OCI-M1 (cell line): ENCODE measurements around the gene RDH5.
"Not testable (repeated sequence)": the region's sequence is repeated elsewhere in the genome, so short reads cannot be mapped to it uniquely, and the experiment has no call there.

Experiments used
- DNase-seq: peaks from one replicate; lab custom pipeline; 2025; lab: John Stamatoyannopoulos, UW

Gene RDH5

DNA sequence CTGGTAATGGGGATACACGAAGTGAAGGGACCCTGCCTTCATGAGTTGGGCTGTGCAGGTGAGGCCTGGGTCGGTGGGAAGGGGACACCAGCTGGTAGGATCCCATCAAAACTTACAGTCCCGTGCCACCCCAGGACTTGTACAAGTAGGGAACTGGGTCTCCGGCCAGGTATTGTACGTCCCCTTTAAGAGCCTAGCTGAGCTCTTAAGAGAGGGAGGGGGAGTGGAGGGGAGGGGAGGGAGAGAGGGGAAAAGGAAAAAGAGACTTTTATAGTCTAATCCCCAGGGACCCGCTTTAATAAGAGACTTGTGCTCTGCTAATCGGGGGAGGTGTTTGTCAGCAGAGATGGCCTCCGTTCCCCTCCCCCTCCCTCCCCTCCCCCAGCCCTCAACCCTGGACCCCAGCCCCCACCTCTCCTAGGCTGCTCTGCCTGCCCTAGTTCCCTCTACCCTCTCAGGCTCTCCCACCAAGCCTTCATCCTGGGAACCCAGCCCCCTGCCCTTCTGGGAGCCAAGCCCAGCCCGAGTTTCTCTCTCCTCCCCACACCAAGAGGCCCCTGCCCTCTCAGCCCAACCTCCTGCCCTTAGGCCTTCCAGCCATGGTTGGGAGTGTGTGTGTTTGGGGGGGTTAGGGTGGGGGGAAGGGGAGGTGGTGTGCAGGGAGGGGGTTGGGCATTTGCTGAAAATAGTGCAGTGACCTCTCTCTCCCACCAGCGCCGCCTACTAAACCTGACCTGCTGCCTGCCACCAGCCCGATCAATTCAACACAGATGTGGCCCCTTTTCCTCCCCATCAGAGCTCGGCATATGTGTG, 25.4 kb downstream of the RDH5 start:
- peak; percentile 89 for DNase-seq

DNA sequence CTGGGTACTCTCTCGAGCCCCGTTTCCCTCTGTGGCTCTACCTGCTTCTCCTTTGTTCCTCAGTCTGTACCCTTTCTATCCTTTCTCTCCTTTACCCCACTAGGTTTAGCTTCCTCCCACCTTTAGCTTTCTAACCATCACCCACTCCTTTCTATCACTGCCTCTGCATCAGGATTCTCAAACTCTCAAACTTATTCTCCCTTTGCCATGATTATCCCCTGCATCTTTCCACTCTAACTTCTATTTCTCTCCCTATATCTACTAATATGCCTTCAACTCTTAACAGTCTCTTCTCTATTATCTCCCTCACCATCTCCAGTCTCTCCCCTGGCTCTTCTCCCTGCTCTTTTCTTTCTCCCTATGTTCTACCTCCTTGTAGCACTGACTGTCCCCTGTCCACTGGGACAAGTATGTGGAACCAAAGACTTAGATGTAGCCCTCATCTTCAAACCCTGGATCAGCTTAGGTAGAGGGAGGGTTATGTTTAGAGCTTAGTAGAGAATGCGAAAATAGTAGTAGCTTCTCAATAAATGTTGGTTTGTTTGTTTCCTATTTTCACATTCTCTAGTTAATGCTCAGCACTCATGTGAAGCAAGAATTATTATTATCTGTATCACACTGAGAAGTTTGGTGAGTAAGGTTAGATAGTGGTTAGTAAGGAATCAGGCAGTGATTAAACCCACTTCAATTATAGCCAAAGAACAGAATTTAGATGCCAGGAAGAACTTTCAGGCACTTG, 26.1 kb downstream of the RDH5 start:
- DNase-seq = no peak

DNA sequence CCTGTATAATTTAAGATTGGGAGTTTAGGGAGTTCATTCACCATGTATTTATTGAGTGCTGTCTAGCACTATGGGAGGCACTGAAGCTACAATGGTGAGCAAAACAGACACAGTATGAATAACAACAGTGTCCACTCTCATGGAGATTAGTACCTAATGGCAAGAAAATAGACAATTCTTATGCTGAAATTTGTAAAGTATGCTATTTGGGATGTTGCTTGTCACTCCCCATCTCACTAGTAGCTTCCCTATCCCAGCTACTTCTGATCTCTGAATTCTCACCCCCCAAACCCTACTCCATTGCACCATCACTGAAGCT, 26.7 kb downstream of the RDH5 start:
- DNase-seq = no peak

DNA sequence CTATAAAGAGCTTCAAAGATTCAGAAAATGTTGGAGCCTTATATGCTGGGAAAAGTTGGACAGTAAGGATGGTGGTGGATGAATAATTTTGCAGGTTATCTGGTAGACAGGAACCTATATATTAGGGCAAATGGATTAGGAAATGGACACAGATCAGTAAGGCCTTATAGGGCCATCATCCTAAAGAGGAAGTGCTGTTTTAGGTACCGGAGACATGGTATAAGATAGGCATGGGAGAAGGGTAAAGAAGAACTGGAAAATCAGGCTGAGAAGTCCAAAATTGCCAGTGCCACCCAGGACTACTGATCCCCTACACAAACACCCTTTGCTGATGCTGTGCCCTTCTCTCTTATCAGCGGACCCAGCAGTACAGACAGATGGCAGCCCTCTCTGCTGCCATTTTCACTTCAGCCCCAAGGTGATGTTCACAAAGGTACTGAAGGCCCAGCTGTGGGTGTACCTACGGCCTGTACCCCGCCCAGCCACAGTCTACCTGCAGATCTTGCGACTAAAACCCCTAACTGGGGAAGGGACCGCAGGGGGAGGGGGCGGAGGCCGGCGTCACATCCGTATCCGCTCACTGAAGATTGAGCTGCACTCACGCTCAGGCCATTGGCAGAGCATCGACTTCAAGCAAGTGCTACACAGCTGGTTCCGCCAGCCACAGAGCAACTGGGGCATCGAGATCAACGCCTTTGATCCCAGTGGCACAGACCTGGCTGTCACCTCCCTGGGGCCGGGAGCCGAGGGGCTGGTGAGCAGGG, 28.2 kb downstream of the RDH5 start:
- no peak for DNase-seq

DNA sequence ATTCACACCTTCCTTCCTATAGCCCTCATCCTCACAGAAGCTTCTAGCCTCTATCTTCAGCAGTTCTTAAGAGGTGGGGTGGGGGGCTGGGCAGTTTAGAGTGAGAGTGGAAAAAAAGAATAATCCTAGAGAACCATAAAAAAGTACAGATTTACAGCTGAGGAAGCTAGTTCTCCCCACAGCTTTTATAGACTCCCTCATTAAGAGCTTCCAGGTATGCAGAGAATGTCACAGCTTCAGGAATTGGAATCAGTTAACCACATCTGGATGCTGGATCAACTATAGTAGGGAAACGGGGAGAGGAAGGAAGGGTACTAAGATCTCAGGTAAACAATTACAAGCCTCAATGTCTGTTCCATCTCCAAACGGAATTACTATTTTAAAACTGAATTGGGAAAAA, 35.1 kb downstream of the RDH5 start:
- no peak for DNase-seq

DNA sequence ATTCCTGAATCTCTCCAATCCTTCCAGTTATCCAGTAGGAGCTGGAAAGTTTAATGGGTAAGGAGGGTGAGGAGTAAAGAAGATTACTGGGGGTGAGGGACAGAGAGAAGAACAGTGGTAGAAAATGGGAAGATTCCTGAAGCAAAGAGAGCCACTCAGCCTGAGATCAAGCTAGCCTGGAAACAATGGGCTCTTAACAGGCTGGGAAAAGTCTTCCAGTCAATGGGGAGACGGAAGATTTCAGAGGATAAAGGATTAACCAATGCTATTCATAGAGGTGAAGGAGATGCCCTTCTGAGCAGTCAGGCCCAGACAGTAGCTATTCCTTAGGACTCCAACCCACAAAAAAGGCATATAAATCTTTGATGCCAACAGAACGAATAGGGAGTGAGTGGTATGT, 37.5 kb downstream of the RDH5 start:
- no peak for DNase-seq

DNA sequence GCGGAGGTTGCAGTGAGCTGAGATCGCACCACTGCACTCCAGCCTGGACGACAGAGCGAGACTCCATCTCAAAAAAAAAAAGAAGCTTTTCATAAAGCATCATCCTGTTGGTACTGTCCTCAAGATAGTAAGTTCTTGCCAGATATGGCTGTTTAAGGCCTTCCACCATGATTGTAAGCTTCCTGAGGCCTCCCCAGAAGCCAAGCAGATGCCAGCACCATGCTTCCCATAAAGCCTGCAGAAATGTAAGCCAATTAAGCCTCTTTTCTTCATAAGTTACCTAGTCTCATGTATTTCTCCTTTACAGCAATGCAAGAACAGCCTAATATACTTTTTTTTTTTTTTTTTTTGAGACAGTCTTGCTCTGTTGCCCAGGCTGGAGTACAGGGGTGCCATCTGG, 38.4 kb downstream of the RDH5 start:
- DNase-seq = not testable (repeated sequence)

DNA sequence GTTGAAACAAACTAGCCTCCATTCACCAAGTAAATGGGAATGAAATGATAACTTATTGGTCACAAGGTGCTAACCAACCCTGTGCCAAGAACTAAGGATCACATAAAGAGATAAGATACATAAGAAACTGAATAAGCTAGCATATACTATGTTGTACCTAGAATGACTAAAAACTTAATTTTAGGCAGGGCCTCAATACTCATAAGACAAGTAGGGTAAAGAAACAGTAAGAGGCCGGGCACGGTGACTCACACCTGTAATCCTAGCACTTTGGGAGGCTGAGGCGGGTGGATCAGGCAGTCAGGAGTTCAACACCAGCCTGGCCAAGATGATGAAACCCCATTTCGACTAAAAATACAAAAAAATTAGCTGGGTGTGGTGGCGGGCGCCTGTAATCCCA, 40.5 kb downstream of the RDH5 start:
- DNase-seq = no peak

DNA sequence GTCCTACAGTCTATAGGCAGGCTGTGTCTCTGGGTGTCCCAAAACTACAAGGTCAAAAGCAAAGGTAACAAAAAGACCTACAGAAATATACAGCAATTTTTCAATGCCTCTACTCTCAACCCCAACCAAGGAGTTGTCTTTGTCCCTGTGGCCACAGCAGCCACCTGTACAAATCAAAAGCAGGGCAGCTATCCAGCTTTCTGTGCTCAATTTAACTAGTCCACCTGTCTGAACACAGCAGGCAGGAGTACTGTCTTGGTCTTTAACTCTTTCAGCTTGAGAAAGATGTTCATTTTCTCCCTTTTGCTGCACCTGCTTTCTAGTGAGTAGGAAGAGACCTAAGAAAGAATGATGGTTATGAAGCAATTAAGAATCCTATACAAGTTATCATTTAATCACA, 42.5 kb downstream of the RDH5 start:
- DNase-seq = no peak

DNA sequence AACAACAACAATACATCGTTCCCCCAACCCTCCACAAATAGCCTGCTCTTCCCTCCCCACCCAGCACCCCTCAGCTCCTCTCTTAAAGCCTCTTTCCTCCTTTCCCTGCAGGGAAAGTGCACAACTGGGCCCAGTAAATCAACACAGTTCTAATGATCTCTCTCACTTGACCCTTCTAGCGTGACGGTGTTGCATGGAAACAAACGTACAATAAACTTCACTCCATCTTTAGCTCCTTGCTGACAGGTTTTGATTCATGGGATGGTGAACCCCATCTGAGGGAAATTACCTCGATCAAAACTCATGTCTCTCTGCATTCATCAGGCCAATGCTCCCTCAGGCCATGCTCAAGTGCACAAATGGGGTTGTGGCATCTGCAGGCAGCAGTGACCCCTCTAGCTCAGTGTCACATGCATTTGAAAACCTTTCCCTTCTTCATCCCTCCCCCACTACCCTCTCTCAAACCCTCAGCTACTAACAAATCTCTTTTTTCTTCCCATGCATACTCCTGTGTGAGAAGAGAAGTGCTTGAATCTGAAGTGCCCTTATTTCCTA, 45.6 kb downstream of the RDH5 start:
- no peak for DNase-seq

DNA sequence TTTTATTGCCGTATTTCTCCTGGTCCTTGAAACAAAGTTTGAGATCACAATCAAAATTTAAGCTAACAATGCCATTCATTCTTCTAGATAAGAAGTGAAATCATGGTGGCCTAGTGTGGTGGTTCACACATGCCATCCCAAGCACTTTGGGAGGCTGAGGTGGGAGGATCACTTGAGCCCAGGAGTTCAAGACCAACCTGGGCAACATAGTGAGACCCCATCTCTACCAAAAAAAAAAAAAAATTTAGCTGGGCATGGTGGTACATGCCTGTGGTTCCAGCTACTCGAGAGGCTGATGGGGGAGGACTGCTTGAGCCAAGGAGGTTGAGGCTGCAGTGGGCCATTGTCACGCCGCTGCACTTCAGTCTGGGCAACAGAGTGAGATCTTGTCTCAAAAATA, 47.0 kb downstream of the RDH5 start:
- DNase-seq = no peak

DNA sequence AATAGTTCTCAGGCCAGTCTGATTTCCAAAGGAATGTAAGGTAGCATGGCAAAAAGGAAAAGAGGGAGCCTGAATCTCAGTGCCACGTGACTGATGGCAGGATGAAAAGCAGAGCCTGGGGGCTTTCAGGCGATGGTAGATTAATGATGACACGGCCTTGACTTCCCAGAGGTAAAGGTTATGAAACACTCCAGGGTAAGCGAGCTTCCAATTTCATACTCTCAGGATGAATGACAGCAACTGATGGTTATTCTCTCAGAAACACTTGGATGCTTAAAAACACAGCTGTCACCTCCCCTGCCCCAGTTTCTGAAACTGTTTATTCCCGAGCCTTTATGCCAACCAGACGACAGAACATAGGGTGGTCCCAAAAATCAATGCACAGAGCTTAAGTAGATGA, 51.5 kb downstream of the RDH5 start:
- no peak for DNase-seq
